Activated T-cell treated with anti-CD3 and anti-CD28 coated beads for 24 hours (primary cell): Measurements from ENCODE around the gene EFNA5.
"Not testable (repeated sequence)": the region's sequence is repeated elsewhere in the genome, so short reads cannot be mapped to it uniquely, and the experiment has no call there.

Source experiments
- DNase-seq: peaks from one replicate; pipeline ENCODE4 v3.0.0-alpha.2; 2020; ENCODE audit warnings: low read depth

The EFNA5 gene

GRCh38 chr5:107457881-107458280 is 212.9 kb downstream of the EFNA5 start:
- DNase-seq: no peak

- no peak for DNase-seq
Observed at GRCh38 chr5:107457138-107457537, 213.6 kb downstream of the EFNA5 start.

DNA sequence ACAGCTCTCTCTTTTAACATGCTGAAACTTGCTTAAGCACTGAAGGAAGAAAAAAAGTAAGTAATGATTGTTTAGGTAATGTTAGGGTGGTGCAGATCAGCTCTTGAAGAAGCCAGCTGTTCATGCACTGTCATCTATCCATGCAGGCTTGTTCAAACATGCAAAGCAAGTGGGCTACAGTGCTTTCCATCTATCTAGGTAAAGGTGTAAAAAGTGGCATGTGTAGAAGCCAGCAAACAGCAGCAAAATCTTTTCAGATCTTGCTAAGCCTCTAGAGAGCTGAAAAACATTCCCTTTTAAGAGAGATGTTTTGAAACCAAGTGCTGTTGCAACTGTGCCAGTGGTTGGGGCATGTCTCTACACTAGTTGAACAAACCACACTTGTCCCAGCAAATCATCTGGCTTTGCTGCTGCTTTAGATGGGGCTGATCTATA is 214.4 kb downstream of the EFNA5 start:
- DNase-seq: no peak

DNA sequence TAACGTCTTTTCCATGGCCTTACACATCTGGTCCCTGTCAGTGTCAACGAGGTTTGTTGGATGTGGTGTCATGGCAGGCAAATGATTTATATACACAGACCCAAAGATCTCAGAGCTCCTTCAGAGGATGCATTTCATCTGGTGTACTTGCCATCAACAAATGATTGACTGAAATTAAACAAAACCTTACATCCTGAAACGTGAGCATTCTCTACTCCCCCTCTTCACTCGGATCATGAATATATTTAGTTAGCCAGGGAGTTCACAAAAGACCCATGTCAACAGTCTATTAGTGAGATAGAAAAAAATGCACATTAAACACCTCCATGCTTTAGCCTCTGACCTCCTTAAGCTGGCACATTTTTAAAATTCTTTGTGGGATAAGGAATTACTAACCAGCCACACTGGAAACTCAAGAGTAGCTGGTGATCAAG is 215.6 kb downstream of the EFNA5 start:
- no peak for DNase-seq

DNA sequence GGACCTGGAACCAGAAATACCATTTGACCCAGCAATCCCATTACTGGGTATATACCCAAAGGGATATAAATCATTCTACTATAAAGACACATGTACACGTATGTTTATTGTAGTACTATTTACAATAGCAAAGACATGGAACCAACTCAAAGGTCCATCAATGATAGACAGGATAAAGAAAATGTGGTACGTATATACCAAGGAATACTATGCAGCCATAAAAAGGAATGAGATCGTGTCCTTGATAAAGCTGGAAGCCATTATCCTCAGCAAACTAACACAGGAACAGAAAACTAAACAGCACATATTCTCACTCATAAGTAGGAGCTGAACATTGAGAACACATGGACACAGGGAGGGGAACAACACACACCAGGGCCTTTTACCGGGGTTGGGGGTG is 218.9 kb downstream of the EFNA5 start:
- not testable (repeated sequence) for DNase-seq

DNA sequence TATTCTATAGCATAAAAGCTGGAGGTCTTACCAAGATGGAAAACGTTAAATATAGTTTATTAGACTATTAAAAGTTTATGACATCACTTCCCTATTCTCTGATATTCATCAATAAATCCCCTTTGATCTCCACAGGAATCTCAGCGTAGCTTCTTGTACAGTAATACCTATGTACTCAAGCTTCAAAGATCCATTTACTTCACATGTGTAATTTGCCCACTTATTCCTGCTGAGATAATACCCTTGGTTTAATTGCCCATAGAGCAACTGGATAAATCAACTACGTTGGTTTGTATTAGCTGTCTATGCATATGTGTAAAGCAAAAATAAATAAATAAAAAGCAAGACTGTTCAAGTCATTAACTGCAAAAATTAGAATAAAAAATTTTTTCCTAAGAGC is 219.7 kb downstream of the EFNA5 start:
- DNase-seq: no peak

DNA sequence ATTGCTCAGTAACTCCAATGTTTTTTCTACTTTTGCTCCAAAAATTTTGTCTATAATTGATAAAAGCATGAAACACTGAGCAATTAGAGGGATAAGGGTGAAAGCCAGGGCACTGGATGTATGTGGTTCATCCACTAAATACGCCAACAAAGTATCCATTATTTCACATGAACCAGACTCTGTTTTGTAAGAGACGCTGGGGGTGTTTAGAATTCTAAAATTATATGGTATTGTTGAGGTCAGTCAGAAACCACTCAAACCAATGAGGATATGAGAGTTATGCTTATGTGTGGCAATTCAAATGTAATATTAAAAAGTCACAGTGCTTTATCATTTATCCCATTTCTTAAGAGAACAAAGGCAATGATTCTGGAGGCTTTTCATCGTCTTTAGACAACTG is 220.2 kb downstream of the EFNA5 start:
- DNase-seq: no peak

- no peak for DNase-seq
Observed at GRCh38 chr5:107449369-107449768, 221.4 kb downstream of the EFNA5 start.

DNA sequence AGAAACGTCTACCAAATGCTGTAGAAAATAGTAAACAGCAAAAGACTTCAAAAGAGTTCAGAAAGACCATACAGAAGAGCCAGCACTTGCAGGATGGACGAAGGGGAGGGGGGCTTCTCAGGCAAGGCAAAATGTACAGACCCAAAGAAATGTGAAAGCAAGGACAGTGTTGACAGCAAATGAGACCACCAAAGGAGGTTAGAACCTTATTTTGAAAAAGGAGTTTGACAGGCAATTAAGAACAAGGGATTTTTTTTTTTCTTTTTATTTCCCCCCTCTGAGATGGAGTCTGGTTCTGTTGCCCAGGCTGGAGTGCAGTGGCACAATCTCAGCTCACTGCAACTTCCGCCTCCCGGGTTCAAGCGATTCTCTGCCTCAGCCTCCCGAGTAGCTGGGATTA is 223.2 kb downstream of the EFNA5 start:
- no peak for DNase-seq

DNA sequence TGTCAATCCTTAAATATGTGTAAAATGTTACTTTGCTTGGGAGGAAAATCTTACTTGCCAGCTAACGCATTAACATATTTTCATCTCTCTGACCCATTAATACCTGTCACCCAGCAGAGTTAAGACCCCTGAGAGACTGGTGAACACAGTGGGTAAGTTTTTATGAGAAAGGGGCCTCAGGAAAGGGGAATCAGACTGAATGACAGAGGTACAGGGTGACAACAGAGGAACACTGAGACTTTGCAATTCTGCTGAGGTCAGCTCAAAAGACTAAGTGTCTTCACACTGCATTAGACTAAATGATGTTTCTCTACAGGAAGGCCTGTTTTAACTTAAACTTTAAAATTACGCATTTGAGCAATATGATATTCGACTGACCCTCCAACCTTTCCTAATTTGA is 223.8 kb downstream of the EFNA5 start:
- no peak for DNase-seq

- no peak for DNase-seq
Observed at GRCh38 chr5:107444300-107444699, 226.4 kb downstream of the EFNA5 start.

DNA sequence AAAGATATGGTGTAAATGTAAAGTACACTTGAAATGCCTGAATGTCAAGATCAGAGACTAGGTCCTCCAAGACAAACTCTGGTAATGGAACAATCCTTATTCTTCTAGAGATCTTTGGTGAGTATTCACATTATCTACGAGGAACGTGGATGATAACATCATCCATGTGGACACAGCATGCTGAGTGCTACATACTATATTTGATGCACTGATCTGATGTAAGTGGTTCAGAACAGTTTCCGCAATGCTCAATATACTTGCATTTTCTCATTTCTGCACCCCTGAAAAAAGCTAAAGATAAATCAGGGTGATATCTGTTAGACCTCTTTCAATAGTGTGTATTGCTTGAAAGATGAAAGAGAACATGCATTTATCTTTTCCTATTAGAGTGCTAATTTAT is 226.8 kb downstream of the EFNA5 start:
- DNase-seq: no peak

DNA sequence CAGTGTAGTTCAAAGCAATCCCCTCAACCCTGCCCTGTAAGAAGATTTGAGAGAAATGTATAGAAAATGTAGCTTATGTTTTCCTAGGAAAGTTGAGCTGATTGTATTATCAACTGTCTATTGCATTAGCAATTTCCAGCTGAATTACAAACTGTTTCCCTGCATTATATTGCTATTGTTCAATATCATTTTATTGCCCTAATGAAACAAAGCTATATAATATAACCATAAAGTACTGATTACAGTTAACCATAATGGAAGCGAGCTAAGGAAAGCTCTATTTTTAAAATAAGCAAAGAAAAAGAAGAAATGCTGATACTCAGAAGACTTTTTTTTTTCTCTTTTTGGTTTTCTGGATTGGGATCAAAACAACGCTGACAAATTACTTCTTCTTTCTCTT is 228.3 kb downstream of the EFNA5 start:
- no peak for DNase-seq

DNA sequence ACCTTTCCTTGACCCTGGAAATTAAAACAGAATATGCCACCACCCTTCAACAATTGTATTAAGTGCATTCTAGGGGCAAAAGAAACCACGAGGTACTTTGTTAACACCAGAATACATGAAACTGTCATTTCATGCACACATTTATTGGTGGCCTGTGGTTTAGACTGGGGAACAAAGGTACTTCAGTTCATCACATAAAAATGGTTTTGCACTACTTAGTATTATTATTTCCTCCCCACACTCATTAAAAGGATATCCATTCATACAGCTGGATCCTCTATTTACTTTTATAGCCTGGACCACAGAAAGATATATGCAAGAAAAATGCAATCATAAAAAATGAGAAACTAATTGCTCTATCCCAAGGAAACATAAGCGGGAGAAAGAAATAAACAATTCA is 230.9 kb downstream of the EFNA5 start:
- no peak for DNase-seq

GRCh38 chr5:107437986-107438510 is 232.7 kb downstream of the EFNA5 start:
- DNase-seq: no peak

GRCh38 chr5:107437154-107437553 is 233.6 kb downstream of the EFNA5 start:
- no peak for DNase-seq

- DNase-seq: no peak
Observed at GRCh38 chr5:107436201-107436600, 234.5 kb downstream of the EFNA5 start.

- no peak for DNase-seq
Observed at GRCh38 chr5:107435061-107435460, 235.7 kb downstream of the EFNA5 start.

GRCh38 chr5:107433646-107434045 is 237.1 kb downstream of the EFNA5 start:
- DNase-seq: not testable (repeated sequence)

DNA sequence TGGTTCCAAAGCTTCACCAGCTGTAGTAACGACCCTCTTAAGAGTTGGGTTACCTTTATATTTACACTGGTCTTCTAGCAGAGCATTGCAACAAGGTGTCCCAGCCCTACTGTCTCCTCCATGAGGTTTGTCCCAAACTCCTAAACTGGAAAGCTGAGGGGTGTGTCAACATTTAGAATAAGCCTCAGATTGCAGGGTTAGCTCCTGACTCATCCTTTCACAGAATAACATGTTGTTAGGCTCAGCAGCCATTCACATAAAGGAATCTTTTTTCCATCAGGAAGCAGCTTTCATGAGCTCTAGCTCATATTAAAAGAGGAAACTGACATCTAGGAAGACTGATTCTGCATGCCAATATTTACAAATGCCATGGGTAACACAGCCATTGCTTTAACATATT is 238.7 kb downstream of the EFNA5 start:
- no peak for DNase-seq

DNA sequence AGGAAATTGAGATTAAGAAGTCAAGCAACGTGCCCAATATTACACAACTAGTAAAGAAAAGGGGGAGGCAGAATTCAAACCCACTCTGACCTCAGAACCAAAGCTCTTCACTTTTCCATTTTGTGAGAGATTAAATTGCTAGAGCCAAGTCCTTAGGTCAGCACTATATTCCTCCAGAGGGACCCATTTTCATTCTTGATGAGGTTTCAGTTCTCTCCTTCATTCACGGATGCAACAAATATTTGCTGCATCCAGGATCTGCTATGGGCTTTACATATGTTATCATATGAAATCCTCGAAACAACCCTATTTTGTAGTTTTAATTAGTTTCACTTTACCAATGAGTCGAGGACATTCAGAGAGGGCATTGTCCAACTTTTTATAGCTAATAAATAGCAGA is 239.2 kb downstream of the EFNA5 start:
- no peak for DNase-seq

GRCh38 chr5:107430071-107430625 is 240.6 kb downstream of the EFNA5 start:
- no peak for DNase-seq

- DNase-seq: no peak
Observed at GRCh38 chr5:107428303-107428813, 242.4 kb downstream of the EFNA5 start.

DNA sequence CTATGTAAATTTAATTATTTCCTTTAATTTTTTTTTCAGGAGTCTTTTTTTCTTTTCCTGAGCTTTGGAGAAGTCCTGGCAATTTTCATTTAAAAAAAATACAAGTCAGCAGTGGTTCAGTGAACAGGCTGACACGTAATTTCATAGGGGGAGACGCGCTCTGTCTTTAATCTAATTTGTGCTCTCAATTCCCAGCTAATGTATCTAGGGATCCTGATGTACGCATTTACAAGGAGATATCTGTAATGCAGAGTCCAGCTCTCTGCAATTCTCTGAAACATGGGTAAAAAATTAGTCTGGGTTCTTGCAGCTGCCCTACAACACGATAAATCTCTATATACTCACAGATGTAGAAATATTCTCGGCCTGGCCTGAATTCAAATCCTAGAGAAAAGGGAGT is 243.9 kb downstream of the EFNA5 start:
- DNase-seq: no peak
